CD14-positive monocyte (primary cell): ENCODE data around the gene DCTD. TPM values are rescaled to one million over a fixed set of nuclear protein-coding genes. Genes with fewer than 3 reads are reported as not detected.

Source experiments
- DNase-seq, 3 donors: peaks; one replicate each; pipeline ENCODE4 v3.0.0-alpha.2; 2011 to 2022
- H2AFZ ChIP-seq: 2 replicates; pipeline ENCODE4 v1.6.0; 2012; ENCODE audit warnings: mild to moderate bottlenecking, low read depth, low read length, inconsistent platforms; ENCODE audit not compliant: insufficient read depth, poor library complexity, severe bottlenecking
- H3K27ac ChIP-seq, 2 donors: 1 replicate in 1 of 2; 2 replicates in 1 of 2; pipeline ENCODE4 v1.5.1; 2012 to 2013; ENCODE audit warnings: low read length in 2 of 2, control low read depth in 1 of 2, inconsistent platforms in 1 of 2, low read depth in 1 of 2, mild to moderate bottlenecking in 1 of 2
- H3K27me3 ChIP-seq, 2 donors: one replicate each; pipeline versions ENCODE4 v1.6.0 to v1.6.1; 2011 to 2013; ENCODE audit warnings: low read length in 2 of 2; ENCODE audit not compliant: control insufficient read depth in 2 of 2, insufficient read depth in 2 of 2
- H3K36me3 ChIP-seq, 2 donors: replicated peaks in 1 of 2; 1 replicate in 1 of 2; 2 replicates in 1 of 2; pipeline versions ENCODE4 v1.5.1 to v1.6.1; 2012 to 2013; ENCODE audit warnings: low read length in 2 of 2, control low read depth in 1 of 2, inconsistent platforms in 1 of 2, mild to moderate bottlenecking in 1 of 2; ENCODE audit not compliant: insufficient read depth in 2 of 2, control insufficient read depth in 1 of 2
- H3K4me1 ChIP-seq, 2 donors: 1 replicate in 1 of 2; 2 replicates in 1 of 2; pipeline versions ENCODE4 v1.5.1 to v1.6.1; 2012 to 2013; ENCODE audit warnings: low read length in 2 of 2, control low read depth in 1 of 2, inconsistent platforms in 1 of 2, mild to moderate bottlenecking in 1 of 2, moderate library complexity in 1 of 2; ENCODE audit not compliant: insufficient read depth in 2 of 2, control insufficient read depth in 1 of 2
- H3K4me2 ChIP-seq: replicated peaks from 2 replicates; pipeline ENCODE3; 2012; ENCODE audit warnings: low read length, moderate library complexity, mild to moderate bottlenecking; ENCODE audit not compliant: poor library complexity, severe bottlenecking; ENCODE audit errors: extremely low read depth
- H3K4me3 ChIP-seq, 3 experiments: fragments of 200-600 bp in 1 of 3; sonication (generic) in 1 of 3; replicated peaks in 1 of 3; 1 replicate in 2 of 3; 2 replicates in 1 of 3; pipeline ENCODE4 v1.5.1; 2011 to 2013; ENCODE audit warnings: low read length in 3 of 3, mild to moderate bottlenecking in 3 of 3, control low read depth in 2 of 3, low read depth in 2 of 3, inconsistent platforms in 1 of 3, moderate library complexity in 1 of 3
- H3K79me2 ChIP-seq: 2 replicates; pipeline ENCODE4 v1.6.0; 2012; ENCODE audit warnings: mild to moderate bottlenecking, control low read depth, inconsistent platforms, low read length, moderate library complexity; ENCODE audit not compliant: insufficient read depth
- H3K9ac ChIP-seq: 2 replicates; pipeline ENCODE4 v1.6.0; 2017; ENCODE audit warnings: low read length, mild to moderate bottlenecking; ENCODE audit not compliant: insufficient read depth, poor library complexity, severe bottlenecking
- H3K9me3 ChIP-seq, 2 donors: replicated peaks in 1 of 2; 1 replicate in 1 of 2; 2 replicates in 1 of 2; pipeline versions ENCODE4 v1.5.1 to v1.6.1; 2012 to 2013; ENCODE audit warnings: low read length in 2 of 2, control low read depth in 1 of 2; ENCODE audit not compliant: control insufficient read depth in 1 of 2, insufficient read depth in 1 of 2
- H4K20me1 ChIP-seq: 2 replicates; pipeline ENCODE4 v1.6.0; 2012; ENCODE audit warnings: mild to moderate bottlenecking, low read length, control low read depth, moderate library complexity; ENCODE audit not compliant: insufficient read depth
- H3K27ac Mint-ChIP-seq, 7 donors: one replicate each; pipeline ENCODE4 v1.8.0; 2020; ENCODE audit warnings: mild to moderate bottlenecking in 7 of 7, mixed read lengths in 7 of 7, moderate library complexity in 6 of 7, inconsistent platforms in 2 of 7
- H3K27me3 Mint-ChIP-seq, 3 donors: one replicate each; pipeline ENCODE4 v1.8.0; 2021 to 2022; ENCODE audit warnings: low read depth in 3 of 3, mild to moderate bottlenecking in 3 of 3, mixed read lengths in 3 of 3, moderate library complexity in 3 of 3, inconsistent platforms in 1 of 3
- H3K36me3 Mint-ChIP-seq, 2 donors: one replicate each; pipeline ENCODE4 v1.8.0; 2020; ENCODE audit warnings: mixed read lengths in 2 of 2, inconsistent platforms in 1 of 2, mild to moderate bottlenecking in 1 of 2
- H3K4me1 Mint-ChIP-seq: one replicate; pipeline ENCODE4 v1.8.0; 2020; ENCODE audit warnings: mild to moderate bottlenecking, mixed read lengths
- H3K4me3 Mint-ChIP-seq, 2 donors: one replicate each; pipeline ENCODE4 v1.8.0; 2020; ENCODE audit warnings: mild to moderate bottlenecking in 2 of 2, mixed read lengths in 2 of 2, moderate library complexity in 1 of 2
- H3K9me3 Mint-ChIP-seq, 7 donors: one replicate each; pipeline ENCODE4 v1.8.0; 2020 to 2022; ENCODE audit warnings: mixed read lengths in 7 of 7, mild to moderate bottlenecking in 6 of 7, moderate library complexity in 6 of 7, inconsistent platforms in 2 of 7
- WGBS: methylation state at CpG from one replicate; pipeline ENCODE4 v1.1.5; 2013; ENCODE audit warnings: missing lambda C conversion rate; ENCODE audit not compliant: insufficient coverage; 5-methylcytosine and 5-hydroxymethylcytosine counted together
- intact Hi-C, 2 donors: fragments of 100-400 bp; cut with micrococcal nuclease; formaldehyde crosslinking; loops; one replicate each; pipeline versions ENCODE4 v1.15.0 to v1.15.1; 2023
- polyA plus RNA-seq, 3 donors: library from polyadenylated mRNA; depleted of rRNA in 1 of 3; unstranded in 2 of 3; stranded (reverse) in 1 of 3; fragments of 300-500 nt in 2 of 3; fragments of >200 nt in 1 of 3; fragmentation: Illumina TruSeq in 2 of 3; gene quantifications; 1 replicate in 2 of 3; 2 replicates in 1 of 3; pipeline ENCODE4 v1.2.3, GENCODE V29; 2012 to 2021
- TF ChIP-seq, protein P1 (sequence below): fragments of 200-600 bp; IDR thresholded peaks from one replicate; pipeline ENCODE4 v1.8.0; 2022; ENCODE audit warnings: antibody characterized with exemption, mild to moderate bottlenecking

The DCTD gene
- polyA plus RNA-seq, 3 donors, result 45.8 to 49.9 (median 47.8) TPM

GRCh38 chr4:182863501-182863900 is 53.7 kb downstream of the DCTD start:
- no peaks in the 10 kb centered on the region for H3K27me3 ChIP-seq
- intact Hi-C loops, result no loop called here
- no peaks in the 10 kb centered on the region for H3K36me3 ChIP-seq
- H3K9ac ChIP-seq, result no peak overlapping the region
- H3K4me2 ChIP-seq, result no peak overlapping the region
- no peak overlapping the region for H2AFZ ChIP-seq
- H3K79me2 ChIP-seq, result no peaks in the 10 kb centered on the region
- Mint-ChIP-seq H3K9me3 (peaks cover 0 to 6% (median 0%) of the 10 kb centered on the region in 7 donors), H3K4me3 (peak overlapping the region in 1 of 2 donors; percentile 23), H3K27ac (no peak overlapping the region), H3K36me3 (peaks cover 0 to 2% of the 10 kb centered on the region in 2 donors), H3K4me1 (peaks cover 6% of the 10 kb centered on the region), H3K27me3 (peaks cover 3 to 5% (median 5%) of the 10 kb centered on the region in 3 donors)
- H3K4me3 ChIP-seq, result no peak overlapping the region
- TF ChIP-seq, protein P1, sequence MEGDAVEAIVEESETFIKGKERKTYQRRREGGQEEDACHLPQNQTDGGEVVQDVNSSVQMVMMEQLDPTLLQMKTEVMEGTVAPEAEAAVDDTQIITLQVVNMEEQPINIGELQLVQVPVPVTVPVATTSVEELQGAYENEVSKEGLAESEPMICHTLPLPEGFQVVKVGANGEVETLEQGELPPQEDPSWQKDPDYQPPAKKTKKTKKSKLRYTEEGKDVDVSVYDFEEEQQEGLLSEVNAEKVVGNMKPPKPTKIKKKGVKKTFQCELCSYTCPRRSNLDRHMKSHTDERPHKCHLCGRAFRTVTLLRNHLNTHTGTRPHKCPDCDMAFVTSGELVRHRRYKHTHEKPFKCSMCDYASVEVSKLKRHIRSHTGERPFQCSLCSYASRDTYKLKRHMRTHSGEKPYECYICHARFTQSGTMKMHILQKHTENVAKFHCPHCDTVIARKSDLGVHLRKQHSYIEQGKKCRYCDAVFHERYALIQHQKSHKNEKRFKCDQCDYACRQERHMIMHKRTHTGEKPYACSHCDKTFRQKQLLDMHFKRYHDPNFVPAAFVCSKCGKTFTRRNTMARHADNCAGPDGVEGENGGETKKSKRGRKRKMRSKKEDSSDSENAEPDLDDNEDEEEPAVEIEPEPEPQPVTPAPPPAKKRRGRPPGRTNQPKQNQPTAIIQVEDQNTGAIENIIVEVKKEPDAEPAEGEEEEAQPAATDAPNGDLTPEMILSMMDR, result no peak
- no peaks in the 10 kb centered on the region for H3K4me1 ChIP-seq
- H3K9me3 ChIP-seq, result peaks cover 0 to 10% of the 10 kb centered on the region in 2 donors
- no peak for DNase-seq
- H3K27ac ChIP-seq, result no peak overlapping the region
- no peaks in the 10 kb centered on the region for H4K20me1 ChIP-seq
- 27% methylated on average over 3 of the region's 6 CpGs for WGBS

DNA sequence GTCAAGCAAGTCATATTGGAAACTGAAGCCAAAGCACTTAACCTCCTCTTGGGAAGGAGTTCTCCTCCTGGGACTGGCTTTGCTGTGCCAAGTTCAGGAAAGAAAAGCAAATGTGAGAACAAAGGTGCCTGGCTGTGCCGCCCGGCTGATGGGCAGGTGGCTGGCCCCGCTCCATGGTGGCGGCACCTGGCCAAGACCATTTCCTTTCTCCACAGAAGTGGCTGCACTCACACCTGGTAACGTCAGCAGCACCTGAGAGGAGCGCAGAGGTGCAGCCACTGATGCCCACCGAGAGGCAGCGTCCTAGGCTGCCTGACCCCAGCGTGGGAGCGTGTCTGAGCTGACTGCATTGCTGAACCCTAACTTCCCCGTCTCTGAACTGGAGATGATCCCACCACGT is 54.3 kb downstream of the DCTD start:
- Histone ChIP-seq H3K4me1 (no peaks in the 10 kb centered on the region), H3K4me2 (no peak overlapping the region), H3K36me3 (no peaks in the 10 kb centered on the region), H3K27ac (no peak overlapping the region), H3K9ac (no peak overlapping the region), H3K27me3 (no peaks in the 10 kb centered on the region), H3K4me3 (no peak overlapping the region), H4K20me1 (no peaks in the 10 kb centered on the region), H3K79me2 (no peaks in the 10 kb centered on the region), H3K9me3 (peaks cover 0 to 10% of the 10 kb centered on the region in 2 donors), H2AFZ (no peak overlapping the region)
- Mint-ChIP-seq H3K9me3 (peaks cover 0 to 6% (median 1%) of the 10 kb centered on the region in 7 donors), H3K27me3 (peaks cover 3 to 5% (median 5%) of the 10 kb centered on the region in 3 donors), H3K4me3 (no peak overlapping the region), H3K36me3 (peaks cover 0 to 2% of the 10 kb centered on the region in 2 donors), H3K27ac (no peak overlapping the region), H3K4me1 (peaks cover 6% of the 10 kb centered on the region)
- WGBS, result 91% methylated on average over 11 of the region's 12 CpGs
- intact Hi-C loops, result no loop called here
- DNase-seq, result no peak
- TF ChIP-seq, protein P1, result no peak
